Left lung (tissue), 10 donors: Measurements from ENCODE around the gene TAMM41. TPM values are rescaled to one million over a fixed set of nuclear protein-coding genes. Genes with fewer than 3 reads are reported as not detected.
"Not testable (repeated sequence)": the region's sequence is repeated elsewhere in the genome, so short reads cannot be mapped to it uniquely, and the experiment has no call there.

Experiments used
- ATAC-seq: fragments of 200-7000 bp; cut with Tn5 transposase; one replicate; pipeline ENCODE4 v1.9.1; 2020; ENCODE audit warnings: moderate library complexity
- DNase-seq, 4 donors: peaks; one replicate each; pipeline ENCODE4 v3.0.0-alpha.2; 2013 to 2020
- H3K27ac ChIP-seq, 2 donors: fragments of 200-600 bp; sonication (generic) in 1 of 2; one replicate each; pipeline versions ENCODE4 v1.5.0 to v1.8.0; 2020 to 2021
- H3K27me3 ChIP-seq, 2 donors: fragments of 200-600 bp; sonication (generic) in 1 of 2; one replicate each; pipeline versions ENCODE4 v1.5.0 to v1.8.0; 2020 to 2021
- H3K36me3 ChIP-seq, 2 donors: fragments of 200-600 bp; sonication (generic) in 1 of 2; one replicate each; pipeline versions ENCODE4 v1.5.0 to v1.8.0; 2020 to 2021
- H3K4me1 ChIP-seq, 2 donors: fragments of 200-600 bp; one replicate each; pipeline ENCODE4 v1.8.0; 2021
- H3K4me3 ChIP-seq, 2 donors: fragments of 200-600 bp; sonication (generic) in 1 of 2; one replicate each; pipeline versions ENCODE4 v1.5.0 to v1.8.0; 2020 to 2021; ENCODE audit warnings: mild to moderate bottlenecking in 1 of 2
- H3K9me3 ChIP-seq, 2 donors: fragments of 200-600 bp; sonication (generic) in 1 of 2; one replicate each; pipeline versions ENCODE4 v1.5.0 to v1.8.0; 2020 to 2021
- intact Hi-C, 2 donors: fragments of 100-400 bp; cut with DNase I; formaldehyde crosslinking; loops; one replicate each; pipeline versions ENCODE4 v1.11.2 to v1.14.2; 2022
- polyA plus RNA-seq, 6 donors: library from polyadenylated mRNA; unstranded; fragments of 120-200 nt; gene quantifications; one replicate each; pipeline ENCODE4 v1.2.1, GENCODE V29; 2013; ENCODE audit not compliant: insufficient read length in 6 of 6
- total RNA-seq, 2 donors: library from RNA; stranded (reverse); fragmentation: NEBNext Ultra II Directional; extraction: Animal tissue kit (Norgen Biotek cat#: 25700); gene quantifications; one replicate each; pipeline ENCODE4 v1.2.1, GENCODE V29; 2021
- TF ChIP-seq, protein P1 (sequence below), 2 donors: fragments of 200-600 bp; sonication (generic) in 1 of 2; IDR thresholded peaks; one replicate each; pipeline versions ENCODE4 v1.5.0 to v1.8.0; 2021; ENCODE audit warnings: antibody characterized with exemption in 2 of 2
- donor health status: DM: no; HTN: yes; CAD: no.
- donor health status: DM: no; HTN: no; CAD: no.

Gene TAMM41
- total and polyA plus RNA-seq, 8 donors = 13.9 to 29.4 (median 21.5) TPM

DNA sequence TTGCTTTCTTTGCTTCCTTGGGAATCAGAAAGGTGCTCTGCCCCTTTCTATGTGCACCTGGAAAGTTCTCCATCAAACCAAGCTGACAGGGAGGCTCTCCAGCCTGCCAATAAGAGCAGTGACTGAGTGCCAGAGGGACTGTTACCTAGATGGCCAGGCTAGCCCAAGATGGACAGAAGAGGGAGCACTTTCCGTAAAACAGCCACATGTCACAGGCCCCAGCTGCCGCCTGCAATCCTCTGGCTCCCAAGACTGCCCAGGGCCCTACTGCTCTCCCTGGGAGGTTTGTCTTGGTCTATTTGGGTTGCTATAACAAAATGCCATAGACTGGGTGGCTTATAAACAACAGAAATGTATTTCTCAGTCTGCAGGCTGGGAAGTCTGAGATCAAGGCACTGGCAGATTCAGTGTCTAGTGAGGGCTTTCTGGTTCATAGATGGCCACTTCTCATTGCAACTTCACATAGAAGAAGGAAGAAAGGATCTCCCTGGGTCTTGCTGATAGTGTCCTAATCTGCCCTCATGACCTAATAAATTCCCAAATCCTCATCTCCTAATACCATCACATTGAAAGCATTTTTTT, 72.3 kb downstream of the TAMM41 start:
- TF ChIP-seq, protein P1, sequence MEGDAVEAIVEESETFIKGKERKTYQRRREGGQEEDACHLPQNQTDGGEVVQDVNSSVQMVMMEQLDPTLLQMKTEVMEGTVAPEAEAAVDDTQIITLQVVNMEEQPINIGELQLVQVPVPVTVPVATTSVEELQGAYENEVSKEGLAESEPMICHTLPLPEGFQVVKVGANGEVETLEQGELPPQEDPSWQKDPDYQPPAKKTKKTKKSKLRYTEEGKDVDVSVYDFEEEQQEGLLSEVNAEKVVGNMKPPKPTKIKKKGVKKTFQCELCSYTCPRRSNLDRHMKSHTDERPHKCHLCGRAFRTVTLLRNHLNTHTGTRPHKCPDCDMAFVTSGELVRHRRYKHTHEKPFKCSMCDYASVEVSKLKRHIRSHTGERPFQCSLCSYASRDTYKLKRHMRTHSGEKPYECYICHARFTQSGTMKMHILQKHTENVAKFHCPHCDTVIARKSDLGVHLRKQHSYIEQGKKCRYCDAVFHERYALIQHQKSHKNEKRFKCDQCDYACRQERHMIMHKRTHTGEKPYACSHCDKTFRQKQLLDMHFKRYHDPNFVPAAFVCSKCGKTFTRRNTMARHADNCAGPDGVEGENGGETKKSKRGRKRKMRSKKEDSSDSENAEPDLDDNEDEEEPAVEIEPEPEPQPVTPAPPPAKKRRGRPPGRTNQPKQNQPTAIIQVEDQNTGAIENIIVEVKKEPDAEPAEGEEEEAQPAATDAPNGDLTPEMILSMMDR (IDR thresholded peaks at IDR 0.05) = peak; percentile 22 to 24
- intact Hi-C loops = no loop called here
- no peak overlapping the region for H3K4me3 ChIP-seq
- H3K9me3 ChIP-seq = no peaks in the 10 kb centered on the region
- H3K27me3 ChIP-seq = no peaks in the 10 kb centered on the region
- H3K36me3 ChIP-seq = no peaks in the 10 kb centered on the region
- H3K4me1 ChIP-seq = peaks cover 10 to 15% of the 10 kb centered on the region in 2 donors
- no peak overlapping the region for H3K27ac ChIP-seq
- DNase-seq (peak in 3 of 4 donors; percentile 24 to 64 (median 38)), ATAC-seq (peak; percentile 70)

DNA sequence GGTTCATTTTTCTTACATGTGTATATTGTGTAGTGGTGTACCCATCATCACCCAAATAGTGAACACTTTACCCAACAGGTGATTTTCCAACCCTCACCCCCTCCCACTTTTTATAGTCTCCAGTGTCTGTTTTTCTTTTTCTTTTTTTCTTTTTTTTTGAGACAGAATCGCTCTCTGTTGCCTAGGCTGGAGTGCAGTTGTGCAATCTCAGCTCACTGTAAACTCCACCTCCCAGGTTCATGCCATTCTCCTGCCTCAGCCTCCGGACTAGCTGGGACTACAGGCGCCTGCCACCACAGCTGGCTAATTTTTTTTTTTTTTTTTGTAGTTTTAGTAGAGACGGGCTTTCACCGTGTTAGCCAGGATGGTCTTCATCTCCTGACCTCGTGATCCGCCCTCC, 74.8 kb downstream of the TAMM41 start:
- H3K4me3 ChIP-seq, H3K27me3 ChIP-seq, DNase-seq, H3K36me3 ChIP-seq, H3K27ac ChIP-seq, ATAC-seq, intact Hi-C loops, H3K9me3 ChIP-seq: not testable (repeated sequence)
- H3K4me1 ChIP-seq = peaks cover 10 to 15% of the 10 kb centered on the region in 2 donors

DNA sequence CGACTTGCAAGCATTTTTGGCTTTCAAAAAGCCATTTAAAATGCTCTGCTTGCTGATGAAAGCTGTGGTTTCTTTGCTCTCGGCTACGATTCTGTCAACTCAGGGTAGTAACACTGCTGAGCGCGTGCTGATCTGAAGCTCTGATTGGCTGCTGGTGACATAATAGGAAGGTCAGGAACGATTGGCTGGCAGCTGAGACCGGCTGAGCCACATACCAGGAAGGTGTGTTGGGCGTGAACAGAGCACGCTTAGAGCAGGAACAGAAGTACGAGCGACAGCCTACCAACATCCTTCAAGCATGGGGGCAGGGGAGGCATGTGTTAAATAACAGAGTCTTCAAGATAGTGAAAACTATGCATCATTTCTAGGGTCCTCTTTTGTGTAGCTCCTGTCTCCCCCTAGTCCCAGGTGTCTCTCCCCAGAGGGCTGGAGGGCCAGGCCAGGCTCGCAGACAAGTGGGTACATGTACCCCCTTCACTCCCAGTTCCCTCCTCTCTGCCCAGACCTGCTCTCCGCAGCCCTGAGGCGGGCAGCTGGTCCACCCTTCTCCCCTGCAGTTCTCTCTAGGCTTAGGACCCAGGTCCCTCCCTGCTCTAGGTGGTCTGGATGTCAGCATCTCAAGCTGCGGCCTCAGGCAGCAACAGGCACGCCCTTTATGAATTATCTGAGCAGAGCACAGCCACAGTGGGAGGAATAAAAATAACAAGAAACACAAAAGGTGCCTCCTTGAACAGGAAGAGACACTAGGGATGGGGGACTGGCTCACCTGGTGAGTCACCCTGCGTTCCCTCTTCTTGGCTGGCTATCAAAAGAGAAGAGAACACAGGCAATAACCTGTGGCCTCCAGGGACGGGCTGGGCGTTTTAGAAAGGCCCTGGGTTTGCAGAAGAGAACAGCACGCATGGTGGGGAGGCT, 76.0 kb downstream of the TAMM41 start:
- ATAC-seq (peak; percentile 97), DNase-seq (peak in 3 of 4 donors; percentile 64 to 90 (median 88))
- Histone ChIP-seq H3K27me3 (no peaks in the 10 kb centered on the region), H3K4me1 (peaks cover 10 to 15% of the 10 kb centered on the region in 2 donors), H3K27ac (peak overlapping the region; percentile 68 to 79), H3K9me3 (no peaks in the 10 kb centered on the region), H3K4me3 (no peak overlapping the region), H3K36me3 (no peaks in the 10 kb centered on the region)
- intact Hi-C loops = no loop called here
- TF ChIP-seq, protein P1 (IDR thresholded peaks at IDR 0.05) = no peak

DNA sequence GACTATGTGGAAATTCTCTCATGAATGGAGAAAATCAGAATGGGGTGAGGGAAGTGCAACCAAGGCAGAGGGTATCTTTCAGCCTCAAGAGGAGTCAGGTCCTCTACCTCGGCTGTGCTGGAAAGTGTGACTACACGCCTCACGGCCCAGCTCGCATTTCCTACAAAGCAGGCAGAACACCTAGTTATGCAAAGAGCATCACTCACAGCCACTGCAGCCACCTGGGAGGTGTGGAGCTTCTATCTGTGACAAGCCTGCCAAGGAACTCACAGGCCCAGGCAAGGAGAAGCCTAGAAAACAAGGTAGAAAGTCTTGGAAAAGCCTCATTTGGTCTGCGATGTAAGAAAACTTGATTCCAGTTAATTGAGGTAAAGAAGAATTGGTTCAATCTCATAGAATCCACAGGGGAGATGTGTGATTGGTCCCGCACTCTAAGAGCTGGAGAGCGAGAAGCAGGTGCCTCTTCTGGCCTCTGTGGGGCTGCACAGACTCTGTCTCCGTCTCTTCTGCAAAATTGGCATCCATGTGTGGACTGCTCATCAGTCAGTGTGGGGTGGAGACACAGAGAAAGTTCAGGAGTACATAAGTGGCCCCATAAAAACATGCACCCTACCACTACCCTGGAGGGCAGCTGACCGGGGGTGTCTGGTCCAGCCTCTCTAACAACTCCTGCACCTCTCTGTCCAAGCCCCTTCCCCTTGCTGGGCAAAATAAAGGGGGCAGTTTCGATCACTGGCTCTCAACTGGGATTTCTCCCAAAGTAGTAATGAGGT, 76.8 kb downstream of the TAMM41 start:
- H3K4me1 ChIP-seq = peaks cover 10 to 15% of the 10 kb centered on the region in 2 donors
- TF ChIP-seq, protein P1 (IDR thresholded peaks at IDR 0.05) = no peak
- H3K36me3 ChIP-seq = no peaks in the 10 kb centered on the region
- intact Hi-C loops = no loop called here
- H3K9me3 ChIP-seq = no peaks in the 10 kb centered on the region
- no peak overlapping the region for H3K4me3 ChIP-seq
- H3K27ac ChIP-seq = peak overlapping the region; percentile 41 to 79
- no peaks in the 10 kb centered on the region for H3K27me3 ChIP-seq
- ATAC-seq (peak; percentile 14), DNase-seq (peak in 1 of 4 donors; percentile 16)

DNA sequence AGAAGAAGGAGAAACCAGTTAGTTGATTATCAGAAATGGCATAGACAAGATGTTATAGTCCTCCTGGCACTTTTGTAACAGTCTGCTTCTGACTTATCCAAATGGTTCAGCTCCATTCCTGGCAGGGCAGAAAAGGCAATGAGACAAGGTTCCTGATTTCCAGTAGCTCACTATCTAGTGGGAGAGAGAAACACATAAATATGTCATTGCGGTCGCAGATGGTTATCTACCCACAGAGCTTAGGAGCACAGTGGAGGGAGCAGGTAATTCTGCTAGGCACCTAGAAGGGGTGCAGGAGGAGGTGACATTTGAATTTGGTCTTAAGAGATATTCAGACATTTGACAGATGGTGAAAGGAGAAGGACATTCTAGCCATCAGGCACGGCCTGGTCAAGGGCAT, 78.1 kb downstream of the TAMM41 start:
- no peak for ATAC-seq
- TF ChIP-seq, protein P1 (IDR thresholded peaks at IDR 0.05) = no peak

More for the DNA sequence above, 78.1 kb downstream of the TAMM41 start:
- intact Hi-C loops = no loop called here
- H3K4me1 ChIP-seq = peaks cover 10 to 15% of the 10 kb centered on the region in 2 donors
- no peaks in the 10 kb centered on the region for H3K9me3 ChIP-seq
- H3K4me3 ChIP-seq = no peak overlapping the region
- H3K36me3 ChIP-seq = no peaks in the 10 kb centered on the region
- H3K27me3 ChIP-seq = no peaks in the 10 kb centered on the region
- DNase-seq = no peak
- H3K27ac ChIP-seq = no peak overlapping the region
